DMS53 (cell line): ENCODE results near the gene PERM1.
A peak's percentile ranks its signal among the peaks of the same experiment; 100 is the strongest.

Experiments
- DNase-seq: peaks from one replicate; lab custom pipeline; 2025; lab: John Stamatoyannopoulos, UW

PERM1 gene

DNA sequence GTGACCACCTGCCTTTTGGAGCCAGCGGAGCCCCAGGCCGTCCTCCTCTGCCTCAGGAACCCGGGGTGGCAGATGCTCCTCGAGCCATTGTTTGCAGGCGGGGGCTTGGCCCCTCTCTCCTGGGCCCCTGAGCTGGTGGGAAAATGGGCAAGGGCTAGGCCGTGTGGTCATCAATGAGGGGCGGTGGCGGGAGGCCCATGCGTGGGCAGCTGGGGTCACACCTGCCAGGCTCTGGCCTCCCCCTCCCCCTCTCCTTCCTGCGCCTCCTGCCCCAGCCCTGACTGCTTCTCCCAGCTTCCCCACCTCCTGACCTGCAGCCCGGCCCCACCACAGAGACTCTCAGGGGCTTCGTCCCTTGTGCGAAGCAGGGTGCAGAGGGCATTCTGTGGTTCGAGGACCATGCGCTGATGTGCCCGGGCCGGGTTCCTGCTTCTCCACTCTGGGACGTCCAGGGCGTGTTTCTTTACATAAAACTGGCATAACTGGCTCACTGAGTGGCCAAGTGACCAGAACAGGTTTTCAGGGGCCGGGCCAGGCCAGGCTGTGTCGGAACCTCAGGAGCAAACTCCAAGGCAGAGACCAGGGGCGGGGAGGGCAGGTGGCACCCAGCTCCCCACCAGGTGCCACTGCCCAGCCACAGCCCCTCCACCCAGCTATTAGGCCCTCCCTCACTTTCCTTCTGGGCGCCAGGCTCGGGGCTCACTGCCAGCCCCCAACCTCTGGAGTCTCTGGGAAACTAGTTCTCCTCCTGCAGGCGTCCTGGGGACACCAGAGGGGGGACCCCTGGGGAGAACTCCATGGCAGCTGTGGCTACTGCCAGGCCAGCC is 48.9 kb downstream of the PERM1 start:
- DNase-seq, result peak; percentile 73

DNA sequence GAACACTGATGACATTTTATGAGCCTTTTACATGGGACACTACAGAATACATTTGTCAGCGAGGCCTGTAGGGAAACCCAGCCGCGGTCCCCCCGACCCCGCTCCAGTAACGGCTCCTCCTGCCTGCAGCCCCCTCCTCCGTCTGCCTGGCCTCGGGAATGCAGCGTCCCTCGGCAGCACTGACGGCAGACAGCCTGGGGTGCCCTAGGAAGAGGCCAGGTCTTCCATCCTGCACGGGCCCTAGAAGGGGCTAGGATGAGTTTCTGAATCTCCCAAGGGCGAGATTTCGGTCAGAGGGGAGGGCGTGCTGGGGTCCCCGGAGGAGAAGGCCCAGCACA is 49.8 kb downstream of the PERM1 start:
- no peak for DNase-seq

DNA sequence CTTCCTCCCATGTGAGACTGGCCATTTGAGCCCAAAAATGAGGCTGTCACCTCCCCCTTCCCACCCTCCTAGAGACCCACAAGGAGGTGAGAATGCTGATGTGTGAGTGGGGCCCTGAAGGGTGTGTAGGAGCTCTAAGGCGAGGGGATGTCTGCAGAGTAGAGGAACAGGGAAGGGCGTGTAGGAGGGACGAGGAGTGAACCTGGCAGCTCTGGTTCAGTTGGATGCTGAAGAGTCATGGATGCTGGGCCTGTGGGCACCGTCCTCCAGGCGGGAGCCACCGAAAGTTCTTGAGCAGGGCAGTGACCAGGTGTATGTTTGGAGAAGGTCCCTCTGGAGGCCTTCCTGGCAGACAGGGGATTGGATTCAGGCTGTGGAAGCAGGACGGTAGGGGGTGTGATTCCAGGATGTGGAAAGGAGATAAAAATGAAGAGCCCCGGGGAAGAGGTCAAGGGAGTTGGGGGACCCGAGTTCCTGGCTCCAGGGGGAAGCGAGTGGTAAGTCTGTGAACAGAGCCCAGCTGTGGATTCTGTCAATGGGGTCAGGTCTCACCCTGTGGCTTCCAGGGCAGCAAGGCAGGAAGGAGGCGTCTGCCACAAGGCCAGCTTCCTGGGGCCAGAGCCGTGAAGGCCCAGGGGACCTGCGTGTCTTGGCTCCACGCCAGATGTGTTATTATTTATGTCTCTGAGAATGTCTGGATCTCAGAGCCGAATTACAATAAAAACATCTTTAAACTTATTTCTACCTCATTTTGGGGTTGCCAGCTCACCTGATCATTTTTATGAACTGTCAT is 50.3 kb downstream of the PERM1 start:
- DNase-seq, result no peak

DNA sequence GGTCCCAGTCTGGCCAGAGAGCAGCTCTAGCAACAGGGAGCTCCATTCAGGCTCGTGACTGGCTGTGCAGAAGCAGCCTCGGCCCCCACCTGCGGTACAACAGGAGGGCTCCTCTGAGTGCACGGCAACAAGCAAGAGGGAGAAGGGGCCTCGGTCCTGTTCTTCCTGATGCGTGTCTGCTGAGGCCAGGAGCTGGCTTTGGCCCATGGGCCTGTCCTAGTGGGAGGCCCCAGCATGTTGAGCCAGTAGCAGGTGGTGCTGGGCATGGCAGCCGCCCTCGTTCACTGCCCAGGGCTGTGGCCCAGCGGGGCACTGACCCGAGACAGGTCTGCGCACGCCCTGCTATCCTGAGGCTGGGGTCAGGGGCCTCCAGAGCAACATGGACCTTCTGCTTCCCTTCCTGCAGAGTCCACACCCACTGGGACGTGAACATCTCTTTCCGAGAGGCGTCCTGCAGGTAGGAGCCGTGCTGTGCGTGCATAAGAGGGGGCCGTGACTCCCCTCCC is 51.2 kb downstream of the PERM1 start:
- DNase-seq, result no peak

DNA sequence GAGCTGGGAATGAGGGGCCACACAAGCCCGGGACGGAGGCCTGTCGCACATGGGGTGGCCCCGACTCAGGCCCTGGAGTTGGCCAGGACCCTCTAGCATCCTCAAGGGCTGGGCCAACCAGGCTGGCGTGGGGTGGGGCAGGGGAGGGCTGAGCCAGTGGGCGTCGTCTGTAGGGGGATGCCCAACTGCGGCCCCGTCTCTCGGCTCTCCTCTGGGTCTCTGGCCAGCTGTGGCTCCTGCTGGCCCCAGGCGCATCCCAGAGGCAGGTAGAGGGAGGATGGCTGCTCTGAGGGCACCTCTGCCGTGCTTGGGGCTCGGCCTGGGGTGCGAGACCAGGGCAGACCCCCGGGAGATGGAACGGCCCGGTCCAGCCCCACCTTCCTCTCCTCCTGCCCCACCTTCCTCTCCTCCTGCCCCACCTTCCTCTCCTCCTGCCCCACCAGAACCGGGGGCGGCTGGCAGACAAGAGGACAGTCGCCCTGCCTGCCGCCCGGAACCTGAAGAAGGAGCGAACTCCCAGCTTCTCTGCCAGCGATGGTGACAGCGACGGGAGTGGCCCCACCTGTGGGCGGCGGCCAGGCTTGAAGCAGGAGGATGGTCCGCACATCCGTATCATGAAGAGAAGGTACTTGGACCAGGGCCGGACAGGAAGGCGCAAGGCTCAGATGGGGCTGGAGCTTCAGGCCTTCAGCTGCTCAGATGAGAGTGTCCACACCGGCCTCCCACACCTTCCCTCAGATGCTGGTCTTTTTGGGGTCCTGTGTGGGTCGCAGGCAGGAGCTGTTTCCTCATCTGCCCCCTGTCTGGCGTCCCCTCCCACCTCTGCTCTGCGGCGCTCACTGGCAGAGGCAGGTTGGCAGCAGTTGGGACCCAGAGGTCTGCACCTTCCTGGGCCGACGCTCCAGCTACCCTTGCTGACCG is 51.9 kb downstream of the PERM1 start:
- no peak for DNase-seq

DNA sequence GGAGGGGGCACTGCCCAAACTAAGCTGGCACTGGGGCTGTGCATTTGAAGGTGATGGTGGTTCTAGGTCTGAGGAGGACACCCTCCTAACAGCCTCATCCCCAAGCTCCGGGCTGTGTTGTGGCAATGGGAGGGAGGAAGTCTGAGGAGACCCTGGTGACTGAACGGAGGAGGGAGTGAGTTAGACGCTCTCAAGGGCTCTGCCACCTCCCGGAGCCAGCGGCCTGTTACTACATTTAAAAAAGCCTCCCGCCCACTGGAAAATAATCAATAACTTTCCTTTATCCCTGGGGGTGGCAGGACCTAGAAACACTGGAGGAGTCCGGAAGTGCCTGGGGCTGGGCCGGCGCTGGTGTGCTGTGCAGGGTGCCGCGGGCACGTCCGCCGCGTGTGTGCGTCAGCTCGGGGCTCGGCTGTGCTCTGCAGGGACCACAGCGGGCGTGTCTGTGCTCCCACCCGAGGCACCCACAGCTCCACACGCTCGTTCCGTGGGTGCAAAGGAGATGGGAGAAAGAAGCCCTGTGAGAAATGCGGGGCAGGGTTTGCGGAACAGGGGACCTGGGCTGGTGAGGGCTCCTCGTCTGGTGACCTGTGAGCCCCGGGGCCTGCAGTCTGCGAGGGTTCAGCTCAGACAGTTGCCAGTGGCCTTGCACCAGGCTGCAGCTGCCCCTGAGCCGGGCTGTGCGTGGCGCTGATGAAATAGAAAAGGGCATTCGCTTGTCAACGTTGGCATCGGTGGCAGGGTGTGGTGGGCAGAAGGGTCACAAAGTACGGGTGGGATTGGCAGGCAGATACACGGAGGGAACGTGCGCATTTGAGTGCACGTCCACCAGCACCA is 52.9 kb downstream of the PERM1 start:
- peak; percentile 61 for DNase-seq

DNA sequence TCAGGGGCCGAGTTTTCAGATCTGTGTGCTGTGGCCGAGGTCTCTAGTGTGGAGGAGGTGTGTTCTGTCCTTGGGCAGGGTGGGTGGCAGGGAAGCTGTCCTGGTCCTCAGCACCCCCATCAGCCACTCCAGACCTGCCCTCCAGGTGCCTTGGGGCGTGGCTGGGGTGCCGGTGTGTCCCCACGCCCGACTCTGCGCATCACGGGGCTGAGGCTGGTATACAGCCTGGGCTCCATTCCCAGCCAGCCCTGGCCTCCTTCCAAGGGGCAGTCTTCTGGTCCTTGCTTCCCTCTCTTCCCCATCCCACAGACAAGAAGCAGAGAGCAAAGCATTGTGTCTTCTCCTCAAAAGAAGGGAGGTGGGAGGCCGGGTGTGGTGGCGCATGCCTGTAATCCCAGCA is 54.1 kb downstream of the PERM1 start:
- no peak for DNase-seq

DNA sequence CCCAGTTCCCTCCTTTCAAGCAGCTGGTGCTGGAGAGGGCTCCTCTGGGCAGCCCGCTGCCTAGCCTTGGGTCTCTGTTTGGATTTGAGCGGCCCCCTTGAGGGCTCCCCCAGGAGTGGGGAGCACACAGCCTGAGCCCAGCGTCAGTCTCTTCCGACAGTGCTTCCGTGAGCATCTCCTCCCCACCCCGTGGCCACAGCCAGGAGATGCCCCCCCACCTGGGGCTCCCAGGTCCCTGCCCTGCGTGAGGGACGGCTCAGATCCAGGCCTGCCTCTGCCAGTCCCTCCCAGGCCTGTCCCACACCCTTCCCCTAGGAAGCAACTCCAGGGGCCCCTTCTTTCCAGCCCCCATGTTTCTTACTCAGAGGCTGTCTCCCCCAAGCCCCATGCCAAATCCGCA is 54.7 kb downstream of the PERM1 start:
- DNase-seq, result no peak

DNA sequence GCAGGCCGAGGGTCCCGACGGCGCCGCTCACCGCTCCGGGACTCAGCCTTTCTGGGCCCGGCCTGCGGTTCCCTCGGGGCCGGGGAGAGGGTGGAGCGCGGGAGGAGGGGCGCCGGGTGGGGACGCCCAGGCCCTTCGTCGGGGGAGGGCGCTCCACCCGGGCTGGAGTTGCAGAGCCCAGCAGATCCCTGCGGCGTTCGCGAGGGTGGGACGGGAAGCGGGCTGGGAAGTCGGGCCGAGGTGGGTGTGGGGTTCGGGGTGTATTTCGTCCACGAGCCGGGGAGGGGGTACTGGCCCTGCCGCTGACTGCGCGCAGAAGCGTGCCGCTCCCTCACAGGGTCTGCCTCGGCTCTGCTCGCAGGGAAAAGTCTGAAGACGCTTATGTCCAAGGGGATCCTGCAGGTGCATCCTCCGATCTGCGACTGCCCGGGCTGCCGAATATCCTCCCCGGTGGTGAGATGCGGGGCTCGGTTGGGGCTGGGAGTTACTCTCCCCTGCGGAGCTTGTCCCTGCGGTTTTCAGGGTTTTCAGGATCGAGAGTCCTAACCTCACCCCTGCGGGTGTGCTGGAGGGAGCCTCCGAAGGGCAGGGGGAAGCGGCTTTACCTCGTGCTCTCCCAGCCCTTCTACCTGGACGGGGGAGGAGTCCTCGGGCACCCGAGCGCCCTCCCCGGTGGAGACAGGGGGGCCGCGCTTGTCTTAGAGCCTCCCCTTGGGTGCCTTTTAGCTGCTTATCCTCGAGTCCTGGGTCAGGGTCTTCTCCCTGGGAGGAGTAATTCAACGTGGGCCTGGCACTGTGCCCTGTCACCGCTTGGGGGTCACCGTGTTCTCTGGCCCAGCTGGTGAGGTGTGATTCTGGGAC is 56.1 kb downstream of the PERM1 start:
- DNase-seq, result peak; percentile 49
